Activated CD8-positive, alpha-beta memory T cell treated with anti-CD3 and anti-CD28 coated beads for 36 hours (primary cell): Measurements from ENCODE around the gene NUDCD3. TPM values are rescaled to one million over a fixed set of nuclear protein-coding genes. Genes with fewer than 3 reads are reported as not detected.

Experiments used
- CTCF ChIA-PET: fragments of 350-600 bp; sonication (Branson Sonifier 250); formaldehyde crosslinking; loops from one replicate; lab custom pipeline; 2021; ENCODE audit warnings: antibody characterized with exemption; lab: Charles Lee
- POLR2A ChIA-PET: fragments of 350-600 bp; sonication (Branson Sonifier 250); formaldehyde crosslinking; loops from one replicate; lab custom pipeline; 2021; ENCODE audit warnings: antibody characterized with exemption; lab: Charles Lee
- total RNA-seq, 2 experiments: library from RNA; stranded (reverse); gene quantifications; one replicate each; pipeline ENCODE4 v1.2.3, GENCODE V29; 2021

Gene NUDCD3
- total RNA-seq, 2 experiments from 2014 or later, result 94.9 to 106 TPM

DNA sequence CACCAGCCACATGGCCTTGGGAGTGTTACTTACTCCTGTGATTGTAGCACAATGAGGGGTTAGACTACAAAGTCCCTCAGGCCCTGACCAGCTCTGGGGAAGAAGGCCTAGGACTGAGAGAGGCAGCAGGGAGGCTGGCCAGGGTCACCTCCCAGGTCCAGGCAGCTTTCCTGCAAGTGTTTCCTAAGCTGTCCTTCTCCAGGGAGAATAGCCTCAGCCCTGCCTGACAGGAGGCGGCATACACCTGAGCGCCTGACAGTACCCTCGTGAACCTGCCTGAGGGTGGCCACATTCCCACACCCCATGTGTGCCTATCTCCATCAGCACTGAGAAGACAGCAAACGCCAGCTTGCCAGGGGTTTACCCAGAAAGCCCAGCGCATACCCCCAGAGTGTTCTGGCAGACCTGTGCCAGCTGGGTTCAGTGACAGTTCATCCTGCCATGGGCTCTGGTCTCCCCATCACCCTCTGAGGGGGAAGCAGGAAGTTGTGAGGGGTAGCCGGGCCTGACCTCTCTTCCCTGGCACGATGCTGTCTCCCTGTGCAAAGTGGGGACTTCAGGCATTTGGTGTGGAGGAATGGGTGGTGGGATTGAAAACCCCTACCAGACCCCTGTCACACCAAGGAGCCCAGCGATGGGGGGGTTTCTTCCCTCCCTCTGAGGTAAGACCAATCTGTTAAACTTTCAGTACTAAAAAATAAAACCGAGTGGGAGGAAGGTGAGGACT is 108.8 kb downstream of the NUDCD3 start:
- ChIA-PET CTCF (no interaction called here), POLR2A (no interaction called here)

DNA sequence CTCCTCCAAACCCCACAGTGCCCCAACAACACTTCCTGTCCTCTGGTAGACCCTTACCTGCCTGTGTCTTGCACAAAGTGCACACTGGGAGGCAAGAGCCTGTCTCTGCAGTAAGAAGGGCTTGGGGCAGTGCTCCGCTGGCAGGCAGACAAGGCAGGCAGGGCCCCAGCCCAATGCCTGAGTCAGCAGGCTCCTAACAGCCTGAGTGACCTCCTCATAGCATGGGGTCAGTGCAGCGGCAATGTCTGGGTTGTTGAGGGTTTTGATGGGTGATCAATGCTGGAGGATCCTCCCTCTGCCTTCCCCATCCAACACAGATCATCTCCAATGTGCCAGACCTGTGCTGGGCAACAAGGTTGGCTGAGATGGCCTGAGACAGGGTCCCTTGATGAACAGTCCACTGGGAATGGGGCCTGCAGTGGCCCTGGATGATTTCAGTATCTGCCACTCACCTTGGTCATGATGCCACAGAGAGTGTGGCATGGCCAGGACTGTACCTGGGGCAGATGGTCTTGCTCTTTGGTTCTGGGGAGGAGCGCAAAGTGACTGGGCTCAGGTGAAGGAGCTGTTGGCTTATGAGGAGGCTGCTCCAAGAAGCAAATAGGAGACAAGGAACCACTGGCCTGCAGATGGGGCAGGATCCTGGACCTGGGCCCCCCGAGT is 109.5 kb downstream of the NUDCD3 start:
- ChIA-PET POLR2A (no interaction called here), CTCF (no interaction called here)

DNA sequence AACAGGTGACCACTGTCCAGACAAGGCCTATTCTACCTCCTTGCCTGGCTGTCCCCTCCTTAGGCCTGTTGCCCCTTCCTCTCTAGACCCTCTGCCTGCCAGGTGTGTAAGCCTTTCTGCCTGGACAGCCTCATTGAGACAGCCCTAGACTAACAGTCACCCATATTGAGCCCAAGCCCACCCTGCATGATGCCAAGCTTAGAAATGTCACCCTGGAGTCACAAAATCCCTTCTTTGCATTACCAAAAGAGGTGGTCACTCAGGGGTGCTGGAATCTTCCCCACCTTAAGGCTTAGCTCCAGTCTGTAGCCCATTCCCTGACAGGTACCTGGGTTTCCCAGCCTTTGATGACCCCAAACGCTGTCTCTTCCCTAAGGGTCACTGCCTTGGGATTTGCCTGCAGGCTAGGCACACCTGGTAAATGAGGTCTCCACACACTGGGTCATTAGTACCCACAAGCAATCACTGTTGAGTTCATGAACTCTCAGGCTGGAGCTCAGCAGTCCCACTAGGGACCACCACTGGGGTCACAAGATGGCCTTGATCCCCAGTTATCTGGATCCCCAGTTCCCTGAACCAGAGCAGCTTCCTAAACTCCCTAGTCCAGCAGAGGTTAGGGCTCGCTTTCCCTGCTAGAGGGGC is 110.1 kb downstream of the NUDCD3 start:
- POLR2A ChIA-PET, result no interaction called here
- CTCF ChIA-PET, result no interaction called here

DNA sequence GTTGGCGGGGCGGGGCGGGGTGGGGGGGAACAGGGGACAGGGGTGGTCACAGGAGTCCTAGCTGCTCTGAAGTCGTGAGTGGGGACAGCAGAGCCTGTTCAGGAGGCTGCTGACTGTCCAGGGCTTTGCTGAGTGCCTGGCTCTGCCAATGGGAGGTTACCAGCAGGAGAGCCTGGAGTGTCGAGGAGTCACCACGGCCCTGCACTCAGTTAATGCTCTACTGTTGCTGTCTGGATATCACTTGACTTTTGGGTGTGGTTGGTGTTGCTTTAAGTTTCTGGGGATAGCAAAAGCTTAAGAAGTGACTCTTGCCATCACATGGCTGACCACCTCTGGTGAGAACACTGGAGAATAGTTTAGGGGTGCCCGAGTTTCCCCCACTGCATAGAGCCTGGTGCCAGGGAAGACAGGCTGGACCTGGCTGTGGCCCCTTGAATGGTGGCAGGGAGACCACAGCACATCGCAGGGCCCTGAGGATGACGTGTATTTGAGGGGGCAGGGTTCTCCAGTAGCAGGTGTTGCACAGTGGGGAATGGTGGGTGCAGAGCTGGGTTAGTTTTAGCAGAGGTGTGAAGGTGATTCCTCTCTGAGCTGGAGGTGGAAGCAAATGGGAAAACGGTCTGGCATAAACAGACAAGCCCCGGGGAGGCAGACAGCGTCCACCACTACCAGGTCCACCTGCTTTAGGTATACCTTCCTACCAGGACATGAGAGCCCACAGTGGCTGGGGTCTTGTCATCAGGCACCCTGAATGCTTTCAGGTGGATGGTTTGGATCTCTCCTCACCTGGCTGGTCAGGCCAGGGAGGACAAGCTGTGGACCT is 110.9 kb downstream of the NUDCD3 start:
- POLR2A ChIA-PET, result no interaction called here
- CTCF ChIA-PET, result no interaction called here

DNA sequence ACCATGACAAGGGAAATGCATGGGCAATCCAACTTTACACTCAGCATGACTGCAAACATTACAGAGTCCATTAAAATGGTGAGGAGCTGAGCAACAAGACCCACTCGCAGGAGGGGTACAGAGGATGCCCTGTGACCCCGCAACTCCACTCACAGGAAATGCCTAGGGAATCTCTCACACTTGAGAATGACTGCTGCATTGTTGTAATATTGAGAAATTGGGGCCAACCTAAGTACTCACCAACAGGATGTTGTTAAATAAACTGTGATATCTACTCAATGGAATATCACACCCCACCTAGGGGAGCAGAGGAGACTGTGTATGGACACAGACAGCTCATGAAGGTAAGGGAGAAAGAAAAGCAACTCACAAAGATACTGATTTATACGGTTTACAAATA is 111.7 kb downstream of the NUDCD3 start:
- ChIA-PET POLR2A (no interaction called here), CTCF (no interaction called here)

DNA sequence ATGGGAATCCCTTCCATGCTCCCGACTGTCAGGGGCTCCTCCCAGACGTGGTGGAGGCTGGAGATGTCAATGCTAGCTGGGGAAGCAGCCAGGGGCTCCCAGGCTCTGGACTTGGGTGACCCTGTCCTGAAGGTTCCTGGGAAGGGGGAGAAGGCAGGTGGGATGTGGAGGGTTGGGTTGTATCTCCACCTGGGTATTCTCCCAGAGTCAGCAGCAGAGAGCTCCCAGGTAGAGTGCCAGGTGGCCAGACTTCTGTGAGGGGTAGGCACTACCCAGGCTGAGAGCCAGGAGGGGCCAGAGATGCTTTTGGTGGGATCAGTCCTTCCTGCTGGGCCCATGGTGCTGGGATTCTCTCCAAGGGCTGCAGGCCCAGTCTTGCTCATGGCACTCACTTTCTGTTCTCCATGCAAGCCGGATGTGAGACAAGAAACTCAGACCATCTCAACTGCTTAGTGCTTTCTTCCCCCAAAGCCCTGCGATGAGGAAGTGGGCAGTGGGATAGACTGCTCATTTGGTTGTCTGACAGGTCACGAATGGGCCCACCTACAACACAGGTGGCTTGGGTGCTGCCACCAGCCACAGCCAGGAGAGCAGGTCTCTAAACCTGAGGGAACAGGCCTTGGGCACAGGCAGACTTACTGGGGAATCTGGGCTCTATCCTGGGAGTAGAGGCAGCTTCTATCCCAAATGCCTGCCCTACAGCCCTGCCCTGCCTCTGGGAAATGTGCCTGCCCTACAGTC is 112.6 kb downstream of the NUDCD3 start:
- ChIA-PET POLR2A (no interaction called here), CTCF (no interaction called here)

DNA sequence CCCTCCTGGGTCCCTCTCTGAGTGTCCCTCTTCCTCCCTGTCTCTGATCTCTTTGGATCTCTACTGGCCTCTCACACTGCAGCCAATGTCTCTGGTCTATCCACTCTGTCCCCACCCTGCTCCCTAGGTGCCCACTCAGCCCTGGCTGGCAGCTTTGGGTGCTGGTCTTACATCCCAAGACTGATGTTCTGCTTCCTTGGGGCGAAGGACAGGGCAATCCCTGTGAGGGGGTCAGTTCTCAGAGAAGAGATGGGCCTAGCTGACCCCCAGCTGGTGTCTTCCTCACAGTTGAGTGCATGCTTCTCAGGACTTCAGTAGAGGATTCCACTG is 113.4 kb downstream of the NUDCD3 start:
- ChIA-PET POLR2A (no interaction called here), CTCF (no interaction called here)

DNA sequence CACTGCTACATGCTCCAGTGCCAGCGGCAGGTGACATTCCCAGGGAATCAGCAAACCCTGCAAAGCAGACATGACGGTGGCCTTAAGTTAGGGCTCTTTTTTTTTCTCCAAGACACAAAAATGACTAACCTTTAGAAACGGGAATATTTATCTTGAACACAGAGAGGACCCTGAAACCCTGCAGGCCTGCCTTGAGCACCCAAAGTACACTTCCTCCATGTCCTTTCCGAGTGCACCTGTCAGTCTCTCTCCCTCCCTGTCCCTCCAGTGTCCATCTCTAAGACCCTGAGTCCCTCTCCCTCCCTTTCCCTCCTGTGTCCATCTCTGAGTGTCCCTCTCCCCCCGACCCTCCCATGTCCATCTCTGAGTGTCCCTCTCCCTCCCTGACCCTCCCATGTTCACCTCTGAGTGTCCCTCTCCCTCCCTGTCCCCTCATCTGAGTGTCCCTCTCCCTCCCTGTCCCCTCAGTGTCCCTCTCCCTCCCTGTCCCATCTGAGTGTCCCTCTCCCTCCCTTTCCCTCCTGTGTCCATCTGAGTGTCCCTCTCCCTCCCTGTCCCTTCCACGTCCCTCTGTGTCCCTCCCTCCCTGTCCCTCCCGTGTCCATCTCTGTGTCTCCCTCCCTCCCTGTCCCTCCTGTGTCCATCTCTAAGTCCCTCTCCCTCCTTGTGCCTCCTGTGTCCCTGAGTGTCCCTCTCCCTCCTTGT is 113.9 kb downstream of the NUDCD3 start:
- CTCF ChIA-PET, result no interaction called here
- POLR2A ChIA-PET, result no interaction called here

DNA sequence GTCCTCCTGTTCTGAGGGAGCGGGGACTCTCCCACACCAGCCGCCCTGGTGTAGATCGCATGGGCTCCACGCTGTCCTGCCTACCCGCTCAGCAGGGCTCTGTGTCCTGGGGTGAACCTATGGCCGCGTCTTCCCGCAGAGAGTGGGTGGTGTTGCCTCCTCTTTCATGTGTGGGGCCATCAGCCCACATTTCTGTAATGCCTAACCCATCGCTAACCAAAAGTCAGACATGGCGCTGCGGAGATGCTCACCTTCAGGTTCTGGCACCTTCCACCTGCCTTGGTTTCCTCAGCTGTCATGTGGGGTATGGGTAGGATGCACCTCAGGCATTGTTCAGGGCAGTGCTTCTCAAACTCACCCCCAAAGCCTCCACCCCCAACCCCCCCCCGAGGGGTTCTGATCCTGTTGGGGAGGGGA is 114.5 kb downstream of the NUDCD3 start:
- ChIA-PET CTCF (no interaction called here), POLR2A (no interaction called here)

DNA sequence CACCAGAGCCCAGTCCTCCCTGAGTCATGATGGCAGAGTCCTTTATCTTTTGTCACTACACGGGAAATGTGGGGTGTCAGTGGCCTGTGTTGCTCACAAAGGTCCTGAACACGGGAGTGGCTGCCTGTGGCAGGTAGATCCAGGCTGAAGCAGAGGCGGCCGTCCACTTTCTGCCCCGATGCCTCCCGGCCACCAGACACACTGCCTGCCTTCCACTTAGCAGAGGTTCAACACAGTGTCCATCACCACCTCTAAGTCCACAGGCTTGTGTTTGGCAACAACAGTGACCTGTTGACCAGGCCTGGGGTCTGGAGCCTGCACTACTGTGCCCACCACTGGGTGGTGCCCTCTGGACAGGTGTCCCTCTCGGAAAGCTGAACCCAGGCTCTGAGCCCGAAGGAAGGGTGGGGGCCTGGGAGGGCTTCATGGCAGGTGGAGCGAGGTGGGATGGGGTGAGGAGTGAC is 115.2 kb downstream of the NUDCD3 start:
- POLR2A ChIA-PET, result no interaction called here
- CTCF ChIA-PET, result no interaction called here

DNA sequence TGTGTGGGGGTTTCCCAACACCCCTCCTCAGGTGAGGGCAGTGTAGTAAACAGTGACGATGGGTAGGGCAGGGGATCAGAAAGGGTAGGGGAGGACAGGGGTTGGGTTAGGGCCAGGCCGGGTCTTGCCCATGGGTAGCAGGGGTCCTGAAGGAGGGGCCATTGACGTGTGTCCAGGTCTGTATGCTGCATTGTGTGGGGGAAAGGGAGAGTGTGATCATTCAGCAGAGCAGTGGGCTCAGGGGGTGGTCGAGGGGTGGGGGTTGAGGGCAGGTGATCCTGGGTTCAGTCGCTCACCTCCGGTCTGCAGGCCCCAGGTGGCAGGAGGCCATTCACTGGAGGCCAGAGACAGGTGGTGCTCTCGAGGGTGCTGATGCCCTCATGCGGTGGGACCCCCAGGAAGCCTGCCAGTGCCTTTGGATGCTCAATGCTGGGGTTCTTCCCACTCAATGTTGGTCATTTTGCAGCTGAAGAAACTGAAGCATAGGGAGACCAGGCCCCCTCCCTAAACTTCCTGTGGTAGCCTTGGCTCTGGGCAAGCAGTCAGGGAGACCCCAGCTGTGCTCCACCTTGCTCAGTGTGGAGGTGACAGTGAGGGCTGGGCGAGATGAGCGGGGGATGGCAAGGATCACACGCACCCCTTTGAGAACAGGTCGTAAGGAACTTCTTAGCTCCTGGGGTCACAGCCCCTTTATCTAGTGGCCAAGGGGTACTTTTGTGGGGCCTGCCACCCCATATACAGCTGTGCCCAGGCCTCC is 116.3 kb downstream of the NUDCD3 start:
- ChIA-PET CTCF (no interaction called here), POLR2A (no interaction called here)

DNA sequence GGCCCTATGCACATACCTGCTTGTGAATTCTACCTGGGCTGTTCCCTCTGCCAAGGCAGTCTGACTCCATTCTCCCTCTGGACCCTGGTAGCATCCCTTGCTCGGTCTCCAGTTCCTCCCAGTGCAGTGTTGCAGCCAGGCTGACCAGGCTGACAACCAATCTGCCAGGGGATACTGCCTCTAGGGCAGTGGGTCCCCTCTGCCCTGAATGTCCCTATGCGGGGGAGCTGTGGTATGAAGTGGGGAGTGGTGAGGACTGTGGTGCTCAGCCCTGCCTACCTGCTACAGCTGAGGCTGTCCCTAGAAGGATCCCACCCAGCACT is 117.1 kb downstream of the NUDCD3 start:
- CTCF ChIA-PET, result no interaction called here
- POLR2A ChIA-PET, result no interaction called here

DNA sequence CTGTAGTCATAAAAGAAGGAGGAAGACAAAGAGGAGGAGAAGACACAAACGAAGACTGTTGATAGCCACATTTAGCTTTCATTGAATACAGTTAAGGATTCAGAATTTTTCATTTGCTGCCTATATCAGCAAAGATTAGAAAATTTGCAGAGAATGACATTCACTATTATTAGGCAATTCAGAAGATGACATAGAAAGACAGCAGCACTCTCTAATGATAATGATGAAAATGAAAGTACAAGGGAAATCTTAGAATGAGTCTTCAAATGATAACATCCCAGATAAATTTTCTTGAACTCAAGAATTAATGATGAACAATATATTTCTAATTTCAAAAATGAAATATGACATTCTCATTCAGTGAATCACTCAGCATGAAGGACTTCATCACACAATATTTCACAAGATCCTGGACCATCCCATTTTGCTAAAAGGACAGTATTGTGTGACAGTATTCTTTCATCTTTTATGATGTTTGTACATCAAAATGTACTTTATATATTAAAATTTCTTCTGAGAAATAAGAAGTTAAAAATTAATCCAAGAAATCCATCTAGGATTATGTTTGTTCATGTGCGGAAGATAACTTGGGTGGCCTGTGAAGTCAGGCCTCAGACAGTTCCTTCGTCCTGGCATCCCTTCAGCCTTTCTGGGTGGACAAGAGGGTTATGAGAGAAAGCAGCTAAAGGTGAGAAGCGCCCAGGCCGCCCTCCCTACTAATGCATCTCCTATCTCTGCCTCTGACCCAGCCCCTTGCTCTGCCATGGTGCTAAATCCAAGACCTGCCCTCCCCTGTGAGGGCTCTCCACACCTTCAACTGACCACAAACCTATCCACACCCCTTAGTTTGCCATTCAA is 117.7 kb downstream of the NUDCD3 start:
- ChIA-PET POLR2A (no interaction called here), CTCF (no interaction called here)

DNA sequence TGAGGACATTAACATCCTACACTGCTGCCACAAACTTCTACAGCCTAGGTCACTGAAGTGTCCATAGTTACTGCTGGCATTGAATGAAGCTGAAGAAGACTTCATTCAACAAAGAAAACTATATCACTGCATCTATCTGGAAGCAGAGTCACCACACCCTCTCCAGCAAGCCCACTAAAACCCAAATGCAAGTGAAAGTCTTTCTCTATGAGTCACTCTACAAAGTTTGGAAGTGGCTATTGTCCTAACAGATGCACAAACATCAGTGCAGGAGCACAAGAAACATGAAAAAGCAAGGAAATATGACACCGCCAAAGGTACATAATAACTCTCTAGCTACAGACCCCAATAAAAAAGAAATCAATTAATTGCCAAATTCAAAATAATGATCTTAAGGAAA is 121.6 kb downstream of the NUDCD3 start:
- ChIA-PET POLR2A (no interaction called here), CTCF (no interaction called here)

DNA sequence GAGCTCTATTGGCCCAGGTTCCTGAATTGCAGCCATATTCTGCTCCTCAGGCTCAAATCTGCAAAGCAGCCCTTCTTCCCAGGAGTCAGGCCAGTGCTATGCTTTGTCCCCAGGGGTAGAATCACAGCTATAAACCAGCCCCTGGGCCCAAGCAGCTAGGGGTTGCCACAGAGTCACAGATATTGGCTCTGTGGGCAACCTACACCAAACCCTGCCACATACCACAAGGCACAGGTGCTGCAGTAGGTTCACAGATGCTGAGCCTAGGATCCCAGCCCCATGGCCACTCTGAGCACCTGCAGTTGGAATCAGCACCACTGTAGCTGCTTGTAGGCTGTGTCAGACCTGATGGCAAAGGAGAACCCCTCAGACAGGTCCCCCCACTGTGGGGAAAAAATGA is 122.0 kb downstream of the NUDCD3 start:
- POLR2A ChIA-PET, result no interaction called here
- CTCF ChIA-PET, result no interaction called here

DNA sequence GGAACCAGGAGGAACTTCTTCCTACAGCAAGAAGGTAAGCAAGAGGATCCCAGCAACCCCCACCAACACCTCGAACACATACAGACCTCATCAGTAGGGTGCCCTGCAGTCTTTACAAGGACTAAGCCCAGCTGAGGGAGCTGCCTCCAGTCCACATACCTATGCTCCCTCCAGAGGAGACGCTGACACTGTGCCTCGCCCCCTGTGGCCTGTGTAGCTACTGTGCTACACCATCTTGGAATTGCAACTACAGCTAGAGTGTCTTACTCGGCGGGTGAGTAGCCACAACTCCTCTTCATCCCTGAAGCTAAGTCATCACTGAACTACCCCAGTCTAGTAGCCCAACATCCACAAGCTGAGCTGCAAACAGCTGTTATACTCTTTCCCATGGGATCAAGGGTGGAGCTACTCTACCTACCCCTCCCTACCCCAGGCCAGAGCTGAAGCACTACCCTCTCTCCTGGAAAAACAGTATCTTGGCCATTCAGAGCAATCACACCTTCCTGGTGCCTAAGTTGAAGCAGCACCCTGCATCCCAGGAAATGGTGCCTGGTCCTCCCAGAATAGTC is 122.9 kb downstream of the NUDCD3 start:
- ChIA-PET POLR2A (no interaction called here), CTCF (no interaction called here)

DNA sequence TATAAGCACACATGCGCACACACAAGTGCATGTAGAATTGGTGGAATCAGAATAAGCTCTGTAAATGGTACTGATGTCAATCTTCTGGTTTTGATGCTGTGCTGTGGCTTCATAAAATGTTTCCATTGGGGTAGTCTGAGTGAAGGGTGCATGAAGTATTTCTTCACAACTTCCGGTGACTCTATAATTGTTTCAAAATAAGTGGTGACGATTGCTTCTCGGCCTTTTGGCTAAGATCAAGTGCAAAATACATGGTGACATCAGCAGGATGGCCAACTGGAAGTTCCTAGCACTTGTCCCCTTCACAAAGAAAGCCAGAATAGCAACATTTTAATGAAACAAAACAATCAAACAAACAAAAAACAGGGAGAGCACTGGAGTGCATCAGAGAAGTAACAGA is 123.5 kb downstream of the NUDCD3 start:
- POLR2A ChIA-PET, result no interaction called here

More for the DNA sequence above, 123.5 kb downstream of the NUDCD3 start:
- CTCF ChIA-PET, result no interaction called here
